Activated CD4-positive, CD25-positive, alpha-beta regulatory T cell treated with anti-CD3 and anti-CD28 coated beads, Interleukin-2, amount 50 U/mL, for 16 hours (primary cell): Measurements from ENCODE around the gene CREB3L2.
"Not testable (repeated sequence)": the region's sequence is repeated elsewhere in the genome, so short reads cannot be mapped to it uniquely, and the experiment has no call there.

ENCODE experiments used
- DNase-seq: peaks from one replicate; pipeline ENCODE4 v3.0.0-alpha.2; 2020; ENCODE audit warnings: low read depth, low spot score

CREB3L2 gene

GRCh38 chr7:138014201-138014600 is 12.3 kb upstream of the CREB3L2 start:
- DNase-seq = not testable (repeated sequence)

DNA sequence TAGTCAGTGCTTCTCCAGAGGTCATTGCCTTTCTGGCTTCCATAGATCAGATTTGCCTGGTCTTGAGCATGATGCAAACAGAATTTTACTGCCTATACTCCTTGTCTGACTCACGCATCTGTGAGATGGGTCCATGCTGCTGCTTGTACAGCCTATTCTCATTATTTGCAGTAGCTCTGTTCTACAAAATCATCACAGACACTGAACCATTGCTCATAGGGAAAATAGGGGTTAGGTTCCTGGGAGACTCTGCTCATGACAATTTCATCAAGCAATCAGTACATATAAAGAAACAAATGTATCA is 7.4 kb upstream of the CREB3L2 start:
- DNase-seq = no peak

DNA sequence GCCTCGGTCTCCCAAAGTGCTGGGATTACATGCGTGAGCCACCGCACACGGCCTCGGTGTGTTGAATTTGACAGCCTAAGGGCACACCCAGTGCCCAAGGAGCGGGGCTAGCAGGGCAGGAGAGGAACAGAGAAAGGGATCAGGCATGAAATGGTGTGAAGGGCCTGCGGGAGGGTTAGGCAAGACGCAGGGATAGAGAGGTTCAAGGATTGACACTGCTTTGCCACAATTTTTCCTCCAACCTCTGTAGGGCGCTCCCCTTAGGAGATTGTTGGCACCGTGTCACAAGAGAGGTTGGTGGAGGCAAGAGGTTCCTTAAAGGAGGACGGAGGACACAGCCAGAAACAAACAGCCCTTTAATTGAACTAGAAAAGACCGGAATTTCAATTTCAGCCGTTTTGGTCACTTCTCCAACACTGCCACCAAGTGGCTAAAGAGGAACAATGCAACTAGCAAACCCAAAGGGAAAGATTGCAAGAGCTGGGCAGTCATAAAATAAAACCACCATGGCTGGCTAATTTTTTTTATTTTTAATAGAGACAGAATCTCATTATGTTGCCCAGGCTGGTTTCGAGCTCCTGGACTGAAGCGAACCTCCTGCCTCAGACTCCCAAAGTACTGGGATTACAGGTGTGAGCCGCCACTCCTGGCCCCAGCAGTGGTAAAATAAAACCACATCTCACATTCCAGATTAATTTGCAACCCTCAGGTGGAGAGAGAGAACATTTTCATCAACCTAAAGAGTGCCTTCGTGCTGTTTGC is 6.9 kb upstream of the CREB3L2 start:
- peak; percentile 10 for DNase-seq

DNA sequence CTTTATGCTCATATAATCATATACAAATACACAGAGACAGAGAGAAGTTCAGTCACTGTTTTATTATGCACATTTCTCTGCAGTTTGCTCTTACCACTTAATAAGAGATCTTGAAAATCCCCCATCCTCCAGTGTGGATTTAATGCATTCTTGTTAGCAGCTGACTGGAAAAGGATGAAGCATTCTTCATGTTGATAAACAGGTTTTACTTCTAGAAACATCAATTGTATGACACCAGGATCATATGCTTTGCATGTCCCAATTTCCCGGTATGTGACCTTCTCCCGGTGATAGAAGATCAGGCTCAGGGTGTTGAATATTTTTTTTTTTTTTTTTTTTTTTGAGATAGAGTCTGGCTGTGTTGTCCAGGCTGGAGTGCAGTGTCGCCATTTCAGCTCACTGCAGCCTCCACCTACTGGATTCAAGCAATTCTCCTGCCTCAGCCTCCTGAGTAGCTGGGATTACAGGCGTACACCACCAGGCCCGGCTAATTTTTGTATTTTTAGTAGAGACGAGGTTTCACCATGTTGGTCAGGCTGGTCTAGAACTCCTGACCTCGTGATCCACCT is 6.2 kb upstream of the CREB3L2 start:
- no peak for DNase-seq

DNA sequence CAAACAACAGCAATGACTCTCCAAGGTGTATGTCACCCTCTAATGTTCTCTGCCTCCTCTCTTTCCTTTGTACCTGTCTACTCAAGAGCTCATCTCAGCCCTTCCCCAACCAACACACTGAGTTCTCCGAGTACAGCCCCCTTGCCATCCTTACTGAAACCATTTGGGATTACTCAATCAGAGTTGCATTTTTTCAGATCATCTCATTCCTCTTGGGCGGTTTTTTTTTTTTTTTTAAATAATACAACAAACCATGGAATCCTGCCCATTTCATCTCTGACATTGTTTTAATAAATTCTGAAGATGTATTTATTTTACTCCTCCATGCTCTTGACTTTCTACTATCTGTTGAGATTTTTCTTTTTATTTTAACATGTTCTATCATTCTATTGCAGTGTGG is 4.2 kb upstream of the CREB3L2 start:
- DNase-seq = no peak

DNA sequence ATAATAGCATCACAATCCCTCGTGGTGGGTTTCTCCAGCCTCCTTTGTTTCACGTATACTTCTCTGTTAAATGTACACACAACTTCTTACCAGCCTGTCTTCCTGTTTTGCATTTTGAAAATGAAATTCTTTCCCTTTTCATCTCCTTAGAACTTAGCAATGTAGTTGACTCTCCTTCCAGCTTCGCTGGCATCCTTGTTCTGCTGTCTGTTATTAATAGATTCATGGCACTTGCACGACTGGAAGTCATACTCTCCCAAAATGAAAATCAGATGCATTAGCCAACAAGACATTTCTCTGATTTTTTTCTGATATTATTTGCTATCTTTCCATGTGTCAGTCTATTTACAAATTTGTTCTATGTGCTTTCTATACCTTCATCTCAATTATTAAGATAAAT is 3.0 kb upstream of the CREB3L2 start:
- no peak for DNase-seq

- DNase-seq = no peak
Measured at GRCh38 chr7:138004046-138004445, 2.2 kb upstream of the CREB3L2 start.

- no peak for DNase-seq
Measured at GRCh38 chr7:138002828-138003189, 923 bp upstream of the CREB3L2 start.

DNA sequence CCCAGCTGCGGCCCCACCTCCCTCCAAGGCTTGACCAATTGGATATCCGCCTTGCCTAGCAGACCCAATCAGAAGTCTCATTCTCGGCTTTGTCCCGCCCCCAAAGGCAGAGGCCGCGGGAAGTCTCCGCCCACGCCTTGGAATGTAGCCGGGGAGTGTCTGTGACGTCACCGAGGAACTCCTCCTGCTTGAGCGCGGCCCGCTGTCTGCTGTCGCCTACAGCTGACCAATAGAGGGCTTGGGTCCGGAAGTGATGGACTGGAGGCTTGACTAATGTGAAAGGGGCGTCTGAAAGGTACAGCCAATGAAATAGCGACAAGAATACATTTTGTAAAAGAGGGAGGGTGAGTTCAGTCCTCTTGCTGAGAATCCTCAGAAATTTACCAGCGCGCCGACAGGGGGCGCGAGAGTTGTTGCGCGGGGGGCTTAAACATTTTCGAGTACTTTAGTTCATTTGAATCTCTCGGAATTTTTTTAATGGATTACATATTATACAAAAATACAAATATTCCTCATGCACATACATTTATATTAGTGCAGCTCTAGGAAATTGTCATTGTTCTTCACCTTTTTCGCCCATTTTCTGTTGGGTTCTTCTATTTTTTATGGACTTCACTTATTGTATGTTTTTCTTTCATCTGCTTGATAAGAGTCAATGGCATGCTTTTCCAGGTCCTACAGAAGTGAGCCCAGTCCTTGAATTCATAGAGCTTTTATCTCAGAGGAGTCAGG is 376 bp upstream of the CREB3L2 start:
- DNase-seq = peak; percentile 95

GRCh38 chr7:138000081-138000701 is 1.7 kb downstream of the CREB3L2 start:
- no peak for DNase-seq

GRCh38 chr7:137999496-138000080 is 2.3 kb downstream of the CREB3L2 start:
- no peak for DNase-seq

DNA sequence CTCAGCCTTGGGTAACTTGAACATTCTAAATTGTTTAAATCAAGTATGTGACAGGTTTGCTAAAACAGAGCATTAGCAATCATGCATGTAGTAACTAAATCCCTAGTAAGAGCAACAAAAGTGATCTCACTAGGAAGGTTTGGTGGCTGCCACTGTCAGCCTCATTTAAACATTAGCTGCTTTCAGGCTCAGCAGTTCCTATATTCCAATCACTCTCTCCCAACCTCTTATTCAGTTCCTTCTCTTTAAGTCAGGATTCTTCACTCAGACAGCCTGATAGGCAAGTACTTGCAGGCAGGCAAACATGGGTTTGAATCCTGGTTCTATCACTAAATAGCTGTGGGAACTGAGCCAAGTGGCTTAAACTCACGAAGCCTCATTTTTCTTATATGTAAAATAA is 3.6 kb downstream of the CREB3L2 start:
- DNase-seq = no peak

GRCh38 chr7:137996871-137997270 is 5.0 kb downstream of the CREB3L2 start:
- no peak for DNase-seq

GRCh38 chr7:137996386-137996851 is 5.5 kb downstream of the CREB3L2 start:
- no peak for DNase-seq

- no peak for DNase-seq
Measured at GRCh38 chr7:137994216-137994615, 7.7 kb downstream of the CREB3L2 start.

GRCh38 chr7:137993395-137993743 is 8.5 kb downstream of the CREB3L2 start:
- no peak for DNase-seq

DNA sequence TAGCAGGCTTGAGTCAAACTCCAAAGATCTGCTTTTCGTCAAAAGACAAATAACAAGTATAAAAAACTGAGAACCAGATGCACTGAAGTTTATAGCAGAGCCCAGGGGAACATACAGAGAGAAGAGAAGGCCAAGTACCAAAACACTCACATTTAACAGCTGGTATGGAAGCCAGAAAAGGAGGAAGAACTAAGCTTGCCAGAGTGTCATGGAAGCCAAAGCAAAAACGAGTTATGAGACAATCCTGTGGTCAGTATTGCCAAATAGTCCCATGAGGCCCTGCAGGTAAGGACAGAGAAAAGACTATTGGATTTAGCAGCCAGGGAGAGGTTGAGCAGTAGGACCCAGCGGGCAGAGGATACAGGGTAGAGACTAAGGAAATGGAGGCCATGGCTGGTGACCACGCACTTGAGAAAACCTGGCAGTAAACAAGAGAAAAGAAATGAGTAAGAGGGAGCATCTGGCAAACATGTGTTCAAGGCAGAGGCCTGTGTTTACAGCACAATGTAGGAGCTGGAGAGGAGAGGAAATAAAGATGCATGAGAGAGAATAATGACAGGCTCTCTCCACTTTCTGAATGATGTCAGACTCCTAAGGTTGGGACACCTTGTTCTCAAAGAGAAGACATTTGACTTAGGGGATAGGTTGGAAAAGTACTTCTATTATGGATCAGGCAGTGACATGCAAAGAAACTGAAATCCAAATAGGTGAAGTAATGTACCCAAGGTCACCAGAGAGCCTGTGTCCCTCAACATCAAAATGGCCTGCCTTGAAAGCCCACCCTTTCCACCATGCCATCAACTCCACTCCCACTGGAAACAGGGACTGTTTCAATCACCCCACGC is 9.1 kb downstream of the CREB3L2 start:
- no peak for DNase-seq

- no peak for DNase-seq
Measured at GRCh38 chr7:137992104-137992549, 9.8 kb downstream of the CREB3L2 start.

GRCh38 chr7:137990251-137990941 is 11.5 kb downstream of the CREB3L2 start:
- DNase-seq = no peak

GRCh38 chr7:137989590-137989989 is 12.3 kb downstream of the CREB3L2 start:
- DNase-seq = no peak

- no peak for DNase-seq
Measured at GRCh38 chr7:137989094-137989493, 12.8 kb downstream of the CREB3L2 start.
